H9 (cell line): ENCODE measurements around the gene NCEH1. TPM values are rescaled to one million over a fixed set of nuclear protein-coding genes. Genes with fewer than 3 reads are reported as not detected.

ENCODE experiments used
- DNase-seq: peaks from one replicate; pipeline ENCODE4 v3.0.0-alpha.2; 2017
- H2AFZ ChIP-seq: one replicate; pipeline ENCODE4 v1.6.1; 2013; ENCODE audit warnings: mild to moderate bottlenecking, low read length, control low read depth, moderate library complexity
- H2AK5ac ChIP-seq: 2 replicates; pipeline ENCODE4 v1.6.1; 2013; ENCODE audit warnings: low read length, control low read depth, mixed read lengths; ENCODE audit not compliant: insufficient read length
- H2BK120ac ChIP-seq: one replicate; pipeline ENCODE4 v1.6.1; 2013; ENCODE audit warnings: low read depth, mild to moderate bottlenecking, low read length, control low read depth, inconsistent platforms; ENCODE audit not compliant: poor library complexity, severe bottlenecking
- H2BK12ac ChIP-seq: 2 replicates; pipeline ENCODE4 v1.6.1; 2013; ENCODE audit warnings: low read length, control low read depth, mixed read lengths, low read depth; ENCODE audit not compliant: insufficient read length
- H2BK15ac ChIP-seq: 2 replicates; pipeline ENCODE4 v1.6.1; 2013; ENCODE audit warnings: low read depth, low read length, control low read depth
- H2BK20ac ChIP-seq: one replicate; pipeline ENCODE4 v1.6.1; 2013; ENCODE audit warnings: low read depth, mild to moderate bottlenecking, low read length, control low read depth, inconsistent platforms; ENCODE audit not compliant: poor library complexity, severe bottlenecking
- H2BK5ac ChIP-seq: 2 replicates; pipeline ENCODE4 v1.6.1; 2013; ENCODE audit warnings: low read length, control low read depth, mixed read lengths; ENCODE audit not compliant: insufficient read length
- H3K14ac ChIP-seq: 2 replicates; pipeline ENCODE4 v1.6.1; 2013; ENCODE audit warnings: low read length, control low read depth; ENCODE audit not compliant: insufficient read depth
- H3K18ac ChIP-seq: 2 replicates; pipeline ENCODE4 v1.6.1; 2013; ENCODE audit warnings: low read depth, mild to moderate bottlenecking, mixed read lengths, low read length, control low read depth; ENCODE audit not compliant: insufficient read length
- H3K23ac ChIP-seq: 2 replicates; pipeline ENCODE4 v1.6.1; 2013; ENCODE audit warnings: low read length, control low read depth, mixed read lengths, low read depth; ENCODE audit not compliant: insufficient read length
- H3K23me2 ChIP-seq: 2 replicates; pipeline ENCODE4 v1.6.1; 2013; ENCODE audit warnings: low read depth, mild to moderate bottlenecking, mixed read lengths, low read length, control low read depth; ENCODE audit not compliant: insufficient read length, poor library complexity, severe bottlenecking
- H3K27ac ChIP-seq: 2 replicates; pipeline ENCODE4 v1.5.1; 2013; ENCODE audit warnings: low read length, control low read depth, mixed read lengths, low read depth; ENCODE audit not compliant: insufficient read length
- H3K27me3 ChIP-seq: 2 replicates; pipeline ENCODE4 v1.6.1; 2013; ENCODE audit warnings: low read length, control low read depth, inconsistent platforms; ENCODE audit not compliant: insufficient read depth
- H3K4ac ChIP-seq: 2 replicates; pipeline ENCODE4 v1.6.1; 2013; ENCODE audit warnings: low read depth, mild to moderate bottlenecking, control low read depth, inconsistent platforms, low read length, moderate library complexity
- H3K4me1 ChIP-seq: 2 replicates; pipeline ENCODE4 v1.6.1; 2013; ENCODE audit warnings: low read length, control low read depth, inconsistent platforms; ENCODE audit not compliant: insufficient read depth
- H3K4me2 ChIP-seq: 2 replicates; pipeline ENCODE4 v1.6.1; 2013; ENCODE audit warnings: low read length, control low read depth, mixed read lengths; ENCODE audit not compliant: insufficient read length, insufficient read depth
- H3K56ac ChIP-seq: 2 replicates; pipeline ENCODE4 v1.6.1; 2013; ENCODE audit warnings: low read depth, mild to moderate bottlenecking, mixed read lengths, low read length, control low read depth; ENCODE audit not compliant: insufficient read length
- H3K79me1 ChIP-seq: 2 replicates; pipeline ENCODE4 v1.6.1; 2013; ENCODE audit warnings: low read depth, mild to moderate bottlenecking, moderate library complexity, low read length, control low read depth, inconsistent platforms; ENCODE audit not compliant: insufficient read depth, poor library complexity, severe bottlenecking
- H3K79me2 ChIP-seq: 2 replicates; pipeline ENCODE4 v1.6.1; 2013; ENCODE audit warnings: low read length, control low read depth, inconsistent platforms; ENCODE audit not compliant: insufficient read depth
- H3K9ac ChIP-seq: 2 replicates; pipeline ENCODE4 v1.6.1; 2013; ENCODE audit warnings: low read length, control low read depth, mixed read lengths; ENCODE audit not compliant: insufficient read length; ENCODE audit errors: extremely low read depth
- H3K9me3 ChIP-seq: one replicate; pipeline ENCODE4 v1.6.1; 2013; ENCODE audit warnings: low read depth, low read length, inconsistent platforms; ENCODE audit not compliant: control insufficient read depth
- H3T11ph ChIP-seq: one replicate; pipeline ENCODE4 v1.6.1; 2013; ENCODE audit warnings: mild to moderate bottlenecking, low read length, control low read depth, inconsistent platforms
- H4K20me1 ChIP-seq: one replicate; pipeline ENCODE4 v1.6.1; 2013; ENCODE audit not compliant: control insufficient read depth, insufficient read length, insufficient read depth
- H4K5ac ChIP-seq: 2 replicates; pipeline ENCODE4 v1.6.1; 2013; ENCODE audit warnings: low read depth, mild to moderate bottlenecking, mixed read lengths, low read length, control low read depth; ENCODE audit not compliant: insufficient read length
- H4K8ac ChIP-seq: replicated peaks from 2 replicates; pipeline ENCODE4 v1.6.1; 2013; ENCODE audit warnings: low read length, control low read depth, mixed read lengths, low read depth; ENCODE audit not compliant: insufficient read length
- H4K91ac ChIP-seq: 2 replicates; pipeline ENCODE4 v1.6.1; 2013; ENCODE audit warnings: low read depth, mild to moderate bottlenecking, moderate library complexity, mixed read lengths, low read length, control low read depth; ENCODE audit not compliant: insufficient read length
- H3K27ac Mint-ChIP-seq, 3 experiments: 2 replicates in 2 of 3; 3 replicates in 1 of 3; pipeline ENCODE4 v1.8.0; 2020 to 2021; ENCODE audit warnings: mixed read lengths in 3 of 3, mild to moderate bottlenecking in 1 of 3, moderate library complexity in 1 of 3
- H3K27me3 Mint-ChIP-seq: 2 replicates; pipeline ENCODE4 v1.8.0; 2021; ENCODE audit warnings: low read depth, mild to moderate bottlenecking, moderate library complexity, mixed read lengths
- H3K36me3 Mint-ChIP-seq, 3 experiments: 2 replicates in 2 of 3; 3 replicates in 1 of 3; pipeline ENCODE4 v1.8.0; 2020 to 2021; ENCODE audit warnings: low read depth in 3 of 3, mixed read lengths in 3 of 3; ENCODE audit not compliant: insufficient read depth in 1 of 3
- H3K4me1 Mint-ChIP-seq, 2 experiments: 2 replicates each; pipeline ENCODE4 v1.8.0; 2020; ENCODE audit warnings: mixed read lengths in 2 of 2
- H3K4me3 Mint-ChIP-seq, 2 experiments: 2 replicates in 1 of 2; 3 replicates in 1 of 2; pipeline ENCODE4 v1.8.0; 2020 to 2021; ENCODE audit warnings: mild to moderate bottlenecking in 2 of 2, mixed read lengths in 2 of 2, moderate library complexity in 1 of 2
- H3K9me3 Mint-ChIP-seq, 2 experiments: 2 replicates in 1 of 2; 3 replicates in 1 of 2; pipeline ENCODE4 v1.8.0; 2020; ENCODE audit warnings: mild to moderate bottlenecking in 2 of 2, mixed read lengths in 2 of 2, moderate library complexity in 1 of 2
- CTCF ChIP-seq: fragments of 200-600 bp; sonication (generic); conservative IDR thresholded peaks from 3 replicates; pipeline ENCODE4 v1.8.0; 2021; ENCODE audit warnings: antibody characterized with exemption, mild to moderate bottlenecking
- WGBS: extraction: QIAGEN DNeasy Blood & Tissue Kit; methylation state at CpG from one replicate; pipeline ENCODE4 v1.1.7; 2013; ENCODE audit warnings: missing lambda C conversion rate, low lambda C conversion rate, mixed read lengths; ENCODE audit not compliant: insufficient read length; ENCODE audit errors: extremely low coverage; 5-methylcytosine and 5-hydroxymethylcytosine counted together
- total RNA-seq: library from RNA; stranded (reverse); gene quantifications from 2 replicates; pipeline ENCODE4 v1.2.1, GENCODE V29; 2021

The NCEH1 gene
- total RNA-seq, 1 experiment from 2014 or later = 2.3 TPM

- Histone ChIP-seq H2BK120ac (no peak overlapping the region), H4K20me1 (no peaks in the 10 kb centered on the region), H4K8ac (no peak overlapping the region), H3K4ac (no peak overlapping the region), H3K79me2 (no peaks in the 10 kb centered on the region), H2BK5ac (no peak overlapping the region), H3K23ac (no peak overlapping the region), H3K18ac (no peak overlapping the region), H3K14ac (no peak overlapping the region), H3K79me1 (no peaks in the 10 kb centered on the region), H3K4me2 (no peak overlapping the region), H2BK20ac (no peak overlapping the region), H2AFZ (no peak overlapping the region), H3K27ac (no peak overlapping the region), H2AK5ac (no peak overlapping the region), H4K91ac (no peak overlapping the region), H2BK15ac (no peak overlapping the region), H3K56ac (no peak overlapping the region), H3K9me3 (no peaks in the 10 kb centered on the region), H3K27me3 (no peaks in the 10 kb centered on the region), H4K5ac (no peak overlapping the region), H3K9ac (no peak overlapping the region), H3K23me2 (no peaks in the 10 kb centered on the region), H3T11ph (no peak overlapping the region), H2BK12ac (no peak overlapping the region), H3K4me1 (no peaks in the 10 kb centered on the region; the same call in 1 of the 2 replicates)
- no peak overlapping the region for H3K4me3 Mint-ChIP-seq
- TF ChIP-seq CTCF = no peak
- peaks cover 0 to 1% (median 0%) of the 10 kb centered on the region in 3 experiments; a peak in 1 of 7 replicates for H3K36me3 Mint-ChIP-seq
- peaks cover 13% of the 10 kb centered on the region in 2 experiments for H3K4me1 Mint-ChIP-seq
- no peak for DNase-seq
- no peaks in the 10 kb centered on the region for H3K27me3 Mint-ChIP-seq
- WGBS = no CpG with 5 or more reads among the region's 3 CpGs
- no peak overlapping the region for H3K27ac Mint-ChIP-seq
- no peaks in the 10 kb centered on the region for H3K9me3 Mint-ChIP-seq
These were observed 84.7 kb downstream of the NCEH1 start for GRCh38 chr3:172626021-172626640.
